Measurements from ENCODE around the gene AFG1L. TPM values are rescaled to one million over a fixed set of nuclear protein-coding genes. Genes with fewer than 3 reads are reported as not detected.

AFG1L gene
- total RNA-seq, 1 donor, result 4.0 TPM

DNA sequence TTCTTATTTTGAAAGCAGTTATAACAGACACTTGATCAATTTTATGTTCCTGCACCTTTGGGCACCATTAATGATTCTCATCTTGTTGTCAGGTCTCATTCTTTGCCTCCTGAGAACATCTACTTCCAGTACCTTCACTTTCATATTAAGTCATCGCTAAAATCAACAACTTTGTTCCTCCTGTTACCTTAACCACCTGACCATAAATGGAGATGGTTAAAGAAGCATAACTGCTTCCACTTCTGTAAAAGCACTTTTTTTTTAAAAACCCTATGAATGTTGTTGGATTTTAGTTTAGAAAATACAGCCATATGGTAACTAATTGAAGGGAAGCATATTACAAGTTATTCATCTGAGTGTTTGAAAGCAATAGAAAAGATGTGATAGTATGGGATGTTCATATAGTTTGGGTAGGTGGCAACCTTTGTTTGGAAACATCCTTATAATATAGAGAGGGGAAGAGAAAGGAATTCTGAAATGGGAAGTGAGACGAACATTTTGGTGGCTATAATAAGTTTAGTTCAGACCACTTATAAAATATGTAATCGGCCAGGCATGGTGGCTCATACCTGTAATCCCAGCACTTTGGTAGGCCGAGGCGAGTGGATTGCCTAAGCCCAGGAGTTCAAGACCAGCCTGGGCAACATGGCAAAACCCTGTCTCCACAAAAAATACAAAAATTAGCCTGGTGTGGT lies 53.9 kb downstream of the AFG1L start:
- no peaks in the 10 kb centered on the region for H3K79me2 ChIP-seq (ENCODE audit: insufficient read depth, low read length)
- H2AFZ ChIP-seq (ENCODE audit: low read length), result no peak overlapping the region
- H3K27ac ChIP-seq (ENCODE audit: low read depth, low read length), result no peak overlapping the region
- H4K20me1 ChIP-seq (ENCODE audit: insufficient read depth, low read length), result no peaks in the 10 kb centered on the region
- no peak overlapping the region for H3K4me3 ChIP-seq (ENCODE audit: insufficient read depth, low read length)
- H3K36me3 ChIP-seq (ENCODE audit: insufficient read depth, low read length), result no peaks in the 10 kb centered on the region
- no peak overlapping the region for H3K4me2 ChIP-seq (ENCODE audit: insufficient read depth, low read length)
- TF ChIP-seq, protein P1, sequence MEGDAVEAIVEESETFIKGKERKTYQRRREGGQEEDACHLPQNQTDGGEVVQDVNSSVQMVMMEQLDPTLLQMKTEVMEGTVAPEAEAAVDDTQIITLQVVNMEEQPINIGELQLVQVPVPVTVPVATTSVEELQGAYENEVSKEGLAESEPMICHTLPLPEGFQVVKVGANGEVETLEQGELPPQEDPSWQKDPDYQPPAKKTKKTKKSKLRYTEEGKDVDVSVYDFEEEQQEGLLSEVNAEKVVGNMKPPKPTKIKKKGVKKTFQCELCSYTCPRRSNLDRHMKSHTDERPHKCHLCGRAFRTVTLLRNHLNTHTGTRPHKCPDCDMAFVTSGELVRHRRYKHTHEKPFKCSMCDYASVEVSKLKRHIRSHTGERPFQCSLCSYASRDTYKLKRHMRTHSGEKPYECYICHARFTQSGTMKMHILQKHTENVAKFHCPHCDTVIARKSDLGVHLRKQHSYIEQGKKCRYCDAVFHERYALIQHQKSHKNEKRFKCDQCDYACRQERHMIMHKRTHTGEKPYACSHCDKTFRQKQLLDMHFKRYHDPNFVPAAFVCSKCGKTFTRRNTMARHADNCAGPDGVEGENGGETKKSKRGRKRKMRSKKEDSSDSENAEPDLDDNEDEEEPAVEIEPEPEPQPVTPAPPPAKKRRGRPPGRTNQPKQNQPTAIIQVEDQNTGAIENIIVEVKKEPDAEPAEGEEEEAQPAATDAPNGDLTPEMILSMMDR (IDR thresholded peaks at IDR 0.05; ENCODE audit: extremely low read depth, low read depth, low read length), result no peak
- DNase-seq (ENCODE audit: insufficient read length, low spot score, missing footprints), result no peak
- H3K4me1 ChIP-seq (ENCODE audit: insufficient read depth, low read length), result no peaks in the 10 kb centered on the region
- no peaks in the 10 kb centered on the region for H3K27me3 ChIP-seq (ENCODE audit: insufficient read depth, low read length)
- H3K9me3 ChIP-seq (ENCODE audit: low read depth, low read length), result no peaks in the 10 kb centered on the region

GRCh38 chr6:108350528-108350927 lies 55.7 kb downstream of the AFG1L start:
- H3K4me3 ChIP-seq (ENCODE audit: insufficient read depth, low read length), result no peak overlapping the region
- H4K20me1 ChIP-seq (ENCODE audit: insufficient read depth, low read length), result no peaks in the 10 kb centered on the region
- peak; percentile 39 for DNase-seq (ENCODE audit: insufficient read length, low spot score, missing footprints)
- no peak overlapping the region for H3K27ac ChIP-seq (ENCODE audit: low read depth, low read length)
- TF ChIP-seq, protein P1 (IDR thresholded peaks at IDR 0.05; ENCODE audit: extremely low read depth, low read depth, low read length), result no peak
- no peaks in the 10 kb centered on the region for H3K9me3 ChIP-seq (ENCODE audit: low read depth, low read length)
- H3K27me3 ChIP-seq (ENCODE audit: insufficient read depth, low read length), result no peaks in the 10 kb centered on the region
- H2AFZ ChIP-seq (ENCODE audit: low read length), result no peak overlapping the region
- H3K79me2 ChIP-seq (ENCODE audit: insufficient read depth, low read length), result no peaks in the 10 kb centered on the region
- H3K4me2 ChIP-seq (ENCODE audit: insufficient read depth, low read length), result no peak overlapping the region
- no peaks in the 10 kb centered on the region for H3K36me3 ChIP-seq (ENCODE audit: insufficient read depth, low read length)
- peaks cover 3% of the 10 kb centered on the region for H3K4me1 ChIP-seq (ENCODE audit: insufficient read depth, low read length)

DNA sequence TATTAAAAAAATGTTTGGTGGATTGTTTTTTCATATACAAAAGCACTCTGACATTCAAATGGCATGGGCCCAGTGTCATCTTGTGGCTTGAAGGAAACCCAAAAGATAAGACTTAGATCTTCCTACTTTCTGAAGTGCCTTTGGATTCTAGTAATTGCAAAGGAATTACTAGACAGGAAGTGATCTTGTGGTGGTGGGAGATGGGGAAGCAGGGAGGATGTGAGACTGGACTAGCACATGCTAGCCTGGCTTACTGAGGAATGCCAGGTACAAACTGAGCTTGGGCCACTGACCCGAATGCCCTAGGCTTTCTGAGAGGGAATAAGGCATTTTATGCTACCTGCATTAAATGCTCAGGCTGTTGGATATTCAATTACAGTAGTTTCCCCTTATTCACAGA lies 59.0 kb downstream of the AFG1L start:
- DNase-seq (ENCODE audit: insufficient read length, low spot score, missing footprints), result no peak

GRCh38 chr6:108355120-108355519 lies 60.3 kb downstream of the AFG1L start:
- Histone ChIP-seq H3K4me3 (ENCODE audit: insufficient read depth, low read length) (no peak overlapping the region), H3K27me3 (ENCODE audit: insufficient read depth, low read length) (no peaks in the 10 kb centered on the region), H3K79me2 (ENCODE audit: insufficient read depth, low read length) (no peaks in the 10 kb centered on the region), H2AFZ (ENCODE audit: low read length) (no peak overlapping the region), H3K36me3 (ENCODE audit: insufficient read depth, low read length) (no peaks in the 10 kb centered on the region), H4K20me1 (ENCODE audit: insufficient read depth, low read length) (no peaks in the 10 kb centered on the region), H3K27ac (ENCODE audit: low read depth, low read length) (no peak overlapping the region), H3K4me2 (ENCODE audit: insufficient read depth, low read length) (no peak overlapping the region), H3K4me1 (ENCODE audit: insufficient read depth, low read length) (peaks cover 3% of the 10 kb centered on the region), H3K9me3 (ENCODE audit: low read depth, low read length) (no peaks in the 10 kb centered on the region)
- TF ChIP-seq, protein P1 (IDR thresholded peaks at IDR 0.05; ENCODE audit: extremely low read depth, low read depth, low read length), result no peak
- DNase-seq (ENCODE audit: insufficient read length, low spot score, missing footprints), result no peak

More for the DNA sequence above, 59.0 kb downstream of the AFG1L start:
- Histone ChIP-seq H2AFZ (ENCODE audit: low read length) (no peak overlapping the region), H3K27ac (ENCODE audit: low read depth, low read length) (no peak overlapping the region), H3K36me3 (ENCODE audit: insufficient read depth, low read length) (no peaks in the 10 kb centered on the region), H3K9me3 (ENCODE audit: low read depth, low read length) (no peaks in the 10 kb centered on the region), H3K79me2 (ENCODE audit: insufficient read depth, low read length) (no peaks in the 10 kb centered on the region), H3K27me3 (ENCODE audit: insufficient read depth, low read length) (no peaks in the 10 kb centered on the region), H3K4me3 (ENCODE audit: insufficient read depth, low read length) (no peak overlapping the region), H3K4me1 (ENCODE audit: insufficient read depth, low read length) (peaks cover 3% of the 10 kb centered on the region), H3K4me2 (ENCODE audit: insufficient read depth, low read length) (no peak overlapping the region), H4K20me1 (ENCODE audit: insufficient read depth, low read length) (no peaks in the 10 kb centered on the region)
- TF ChIP-seq, protein P1 (IDR thresholded peaks at IDR 0.05; ENCODE audit: extremely low read depth, low read depth, low read length), result no peak
